ENCODE results near the gene PSMD12.
A peak's percentile ranks its signal among the peaks of the same experiment; 100 is the strongest.

PSMD12 gene

GRCh38 chr17:67400193-67400592 is 33.8 kb upstream of the PSMD12 start:
- no peak overlapping the region for H3K4me3 ChIP-seq (ENCODE audit: control insufficient read depth, low read depth, low read length)
- TF ChIP-seq CTCF (IDR thresholded peaks at IDR 0.05; ENCODE audit: control insufficient read depth, insufficient read depth, low read depth, low read length, missing control alignments), result no peak
- no peak for DNase-seq (ENCODE audit: low read depth)

- H3K4me3 ChIP-seq (ENCODE audit: control insufficient read depth, low read depth, low read length), result no peak overlapping the region
- DNase-seq (ENCODE audit: low read depth), result no peak
- no peak for TF ChIP-seq CTCF (IDR thresholded peaks at IDR 0.05; ENCODE audit: control insufficient read depth, insufficient read depth, low read depth, low read length, missing control alignments)
Measured at GRCh38 chr17:67399676-67400075, 33.3 kb upstream of the PSMD12 start.

GRCh38 chr17:67393809-67394397 is 27.5 kb upstream of the PSMD12 start:
- no peak for DNase-seq (ENCODE audit: low read depth)
- TF ChIP-seq CTCF (IDR thresholded peaks at IDR 0.05; ENCODE audit: control insufficient read depth, insufficient read depth, low read depth, low read length, missing control alignments), result no peak
- no peak overlapping the region for H3K4me3 ChIP-seq (ENCODE audit: control insufficient read depth, low read depth, low read length)

- no peak overlapping the region for H3K4me3 ChIP-seq (ENCODE audit: control insufficient read depth, low read depth, low read length)
- no peak for DNase-seq (ENCODE audit: low read depth)
- TF ChIP-seq CTCF (IDR thresholded peaks at IDR 0.05; ENCODE audit: control insufficient read depth, insufficient read depth, low read depth, low read length, missing control alignments), result no peak
Measured at GRCh38 chr17:67392111-67392510, 25.7 kb upstream of the PSMD12 start.

- no peak for TF ChIP-seq CTCF (IDR thresholded peaks at IDR 0.05; ENCODE audit: control insufficient read depth, insufficient read depth, low read depth, low read length, missing control alignments)
- peak; percentile 96 for DNase-seq (ENCODE audit: low read depth)
- H3K4me3 ChIP-seq (ENCODE audit: control insufficient read depth, low read depth, low read length), result no peak overlapping the region
Measured at GRCh38 chr17:67390646-67391361, 24.4 kb upstream of the PSMD12 start.

- DNase-seq (ENCODE audit: low read depth), result no peak
- no peak overlapping the region for H3K4me3 ChIP-seq (ENCODE audit: control insufficient read depth, low read depth, low read length)
- no peak for TF ChIP-seq CTCF (IDR thresholded peaks at IDR 0.05; ENCODE audit: control insufficient read depth, insufficient read depth, low read depth, low read length, missing control alignments)
Measured at GRCh38 chr17:67390006-67390645, 23.7 kb upstream of the PSMD12 start.
